ENCODE measurements around the gene ARHGEF26. TPM values are rescaled to one million over a fixed set of nuclear protein-coding genes. Genes with fewer than 3 reads are reported as not detected.

ARHGEF26 gene
- total RNA-seq, 1 donor from 2014 or later = 18.4 TPM

- DNase-seq (ENCODE audit: low spot score) = no peak
These were observed 31.6 kb downstream of the ARHGEF26 start for GRCh38 chr3:154152741-154153140.

- DNase-seq (ENCODE audit: low spot score) = no peak
These were observed 35.3 kb downstream of the ARHGEF26 start for GRCh38 chr3:154156530-154156929.

DNA sequence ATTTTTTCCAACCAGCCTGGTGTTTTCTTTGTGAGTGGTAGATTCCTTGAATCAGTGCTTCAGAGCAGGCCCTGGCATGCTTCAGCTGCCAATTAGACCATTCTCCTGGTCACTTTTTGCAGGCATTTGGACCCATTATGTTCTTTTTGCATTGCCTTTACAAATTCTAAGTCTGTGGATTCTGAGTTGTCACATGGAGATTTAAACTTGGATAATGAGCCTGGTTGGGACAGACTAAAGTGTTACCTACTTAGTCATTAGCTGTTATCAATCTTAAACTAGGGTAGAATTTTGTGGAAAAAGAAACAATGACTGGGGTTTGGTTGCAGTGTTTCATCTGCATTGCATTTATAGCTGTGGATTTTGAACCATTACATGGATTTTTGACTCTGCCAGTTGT, 40.6 kb downstream of the ARHGEF26 start:
- DNase-seq (ENCODE audit: low spot score) = no peak

GRCh38 chr3:154164387-154164786, 43.2 kb downstream of the ARHGEF26 start:
- DNase-seq (ENCODE audit: low spot score) = no peak

- DNase-seq (ENCODE audit: low spot score) = no peak
These were observed 48.0 kb downstream of the ARHGEF26 start for GRCh38 chr3:154168998-154169795.

GRCh38 chr3:154169796-154170110, 48.6 kb downstream of the ARHGEF26 start:
- DNase-seq (ENCODE audit: low spot score) = no peak

GRCh38 chr3:154170300-154170699, 49.1 kb downstream of the ARHGEF26 start:
- DNase-seq (ENCODE audit: low spot score) = no peak

GRCh38 chr3:154175041-154175440, 53.9 kb downstream of the ARHGEF26 start:
- no peak for DNase-seq (ENCODE audit: low spot score)

- DNase-seq (ENCODE audit: low spot score) = no peak
These were observed 54.8 kb downstream of the ARHGEF26 start for GRCh38 chr3:154176036-154176435.

DNA sequence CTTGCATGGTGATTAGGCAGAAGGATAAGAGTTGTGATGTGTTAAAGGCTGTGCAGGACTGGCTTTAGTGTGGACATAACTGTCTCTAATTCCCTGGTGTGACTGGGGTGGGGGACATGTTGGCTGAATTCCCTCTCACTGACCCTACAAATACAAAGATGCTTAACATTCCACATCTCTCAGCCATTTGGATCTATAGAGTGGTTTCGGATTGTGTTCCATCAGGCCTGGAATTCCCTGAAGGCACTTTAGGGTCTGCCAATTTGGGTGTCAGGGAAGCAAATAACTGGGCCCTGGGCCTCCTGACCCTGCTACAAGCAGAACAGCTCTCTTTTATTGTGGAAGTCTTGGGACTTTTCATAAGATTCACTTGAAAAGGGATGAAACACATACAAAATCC, 56.2 kb downstream of the ARHGEF26 start:
- DNase-seq (ENCODE audit: low spot score) = no peak

- no peak for DNase-seq (ENCODE audit: low spot score)
These were observed 57.0 kb downstream of the ARHGEF26 start for GRCh38 chr3:154178172-154178571.

DNA sequence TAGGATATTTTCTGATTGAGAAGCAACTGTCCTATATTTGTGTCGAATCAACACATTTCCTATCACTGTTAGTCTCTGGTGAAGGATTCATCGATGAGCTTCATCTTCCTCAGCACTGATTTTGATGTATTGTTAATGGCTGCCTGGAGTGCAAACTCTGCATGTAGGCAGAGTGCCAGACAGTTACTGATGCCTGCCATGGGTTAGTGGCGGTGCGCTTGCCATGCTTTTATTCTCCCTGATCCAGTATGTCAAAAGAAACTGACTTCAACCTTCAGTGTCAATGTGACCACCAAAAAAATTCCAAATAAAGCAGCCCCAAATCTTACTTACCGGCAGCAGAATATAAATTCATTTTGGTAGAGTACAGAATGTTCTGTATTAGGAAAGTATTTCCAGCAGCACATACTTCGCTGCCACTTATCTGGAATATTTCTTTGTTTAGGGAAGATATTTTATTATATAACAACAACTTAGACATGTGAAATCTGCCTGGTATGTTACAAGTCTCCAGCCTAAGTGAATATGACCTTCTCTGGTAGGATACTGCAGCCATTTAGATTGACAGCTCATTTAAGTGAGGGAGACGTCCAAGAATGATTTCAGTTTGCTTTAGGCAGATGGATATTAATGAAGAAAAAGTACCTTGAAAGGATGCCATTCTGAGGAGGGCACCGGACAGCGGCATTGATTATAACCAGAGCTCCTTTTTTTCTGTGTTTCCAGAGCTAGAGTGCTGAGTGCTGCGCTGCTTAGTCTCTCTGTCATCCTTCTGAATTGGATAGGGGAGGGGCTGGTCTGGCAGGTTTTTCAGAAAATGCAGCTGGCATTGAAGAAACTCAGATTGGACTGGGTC, 59.9 kb downstream of the ARHGEF26 start:
- no peak for DNase-seq (ENCODE audit: low spot score)

GRCh38 chr3:154182322-154182922, 61.2 kb downstream of the ARHGEF26 start:
- no peak for DNase-seq (ENCODE audit: low spot score)

DNA sequence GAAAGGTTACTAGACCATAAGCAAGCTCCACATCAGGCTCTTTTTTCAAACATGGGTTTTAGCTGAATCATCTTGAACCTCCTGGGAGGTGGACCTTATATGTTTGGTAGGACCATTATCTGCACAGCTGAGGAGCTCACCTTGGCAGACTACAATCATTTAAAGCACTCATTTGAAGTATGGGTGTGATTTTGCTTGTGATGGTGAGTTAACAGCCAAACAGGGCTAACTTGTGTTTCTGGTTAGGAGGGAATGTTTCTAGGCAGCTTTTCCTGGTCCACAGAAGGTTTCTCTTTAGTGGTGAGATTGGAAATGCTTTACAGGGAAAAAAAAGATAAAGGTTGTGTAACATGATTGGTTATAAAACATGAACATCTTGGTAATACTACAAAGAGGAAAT, 61.8 kb downstream of the ARHGEF26 start:
- DNase-seq (ENCODE audit: low spot score) = no peak

DNA sequence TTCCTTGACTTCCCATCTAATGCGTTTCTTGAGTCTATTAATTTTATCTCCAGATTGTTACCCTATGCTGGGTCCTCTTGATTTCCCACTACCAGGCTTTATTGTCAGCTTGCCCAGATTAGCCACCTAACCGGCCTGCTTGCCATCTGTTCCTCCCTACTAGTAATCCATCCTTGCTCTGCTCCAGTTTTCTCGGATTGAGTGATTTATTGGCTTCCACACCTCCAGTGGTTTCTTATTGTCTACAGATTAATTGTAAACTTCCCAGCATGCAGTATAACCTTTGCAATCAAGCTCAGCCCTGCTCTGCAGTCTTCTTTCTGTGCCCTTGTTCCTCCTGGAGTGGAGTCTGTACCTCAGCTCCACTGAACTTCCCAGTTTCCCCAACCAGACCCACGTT, 63.4 kb downstream of the ARHGEF26 start:
- DNase-seq (ENCODE audit: low spot score) = no peak

GRCh38 chr3:154188437-154188836, 67.2 kb downstream of the ARHGEF26 start:
- DNase-seq (ENCODE audit: low spot score) = no peak

DNA sequence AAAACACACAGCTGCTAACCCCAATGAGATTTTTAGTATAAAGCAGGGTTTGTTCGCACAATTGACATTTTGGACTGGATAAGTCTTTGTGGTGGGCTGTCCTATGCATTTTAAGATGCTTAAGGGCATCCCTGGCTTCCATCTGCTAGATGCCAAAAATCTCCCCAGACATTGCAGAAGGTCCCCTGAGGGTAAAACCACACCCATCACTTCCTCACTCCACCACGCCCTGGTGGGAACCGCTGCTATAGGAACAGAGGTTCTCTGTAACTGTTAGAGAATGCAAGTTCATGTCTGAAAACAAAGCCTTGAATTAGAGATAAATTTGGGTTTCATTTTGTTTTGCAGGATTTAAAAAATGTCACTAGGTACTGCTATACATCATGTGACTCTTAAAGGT, 67.7 kb downstream of the ARHGEF26 start:
- no peak for DNase-seq (ENCODE audit: low spot score)

GRCh38 chr3:154191520-154191919, 70.3 kb downstream of the ARHGEF26 start:
- no peak for DNase-seq (ENCODE audit: low spot score)

DNA sequence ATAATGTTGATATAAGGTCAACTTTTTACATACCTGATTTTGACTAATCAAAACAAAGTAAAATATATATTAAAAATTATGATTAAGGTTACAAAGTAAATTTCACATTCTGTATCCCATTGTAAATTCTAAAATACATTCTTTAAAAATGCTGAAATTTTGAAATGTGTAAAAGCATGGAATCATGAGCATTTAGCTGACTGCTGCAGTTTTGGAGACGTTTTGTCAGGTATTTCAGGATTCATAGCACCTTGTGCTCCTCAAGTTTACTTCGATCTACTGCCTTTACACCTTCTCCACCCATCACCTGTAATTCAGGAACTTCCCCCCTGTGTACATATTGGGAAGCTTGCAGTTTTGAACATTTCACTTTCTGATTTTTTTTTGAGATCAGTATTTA, 71.0 kb downstream of the ARHGEF26 start:
- DNase-seq (ENCODE audit: low spot score) = no peak

DNA sequence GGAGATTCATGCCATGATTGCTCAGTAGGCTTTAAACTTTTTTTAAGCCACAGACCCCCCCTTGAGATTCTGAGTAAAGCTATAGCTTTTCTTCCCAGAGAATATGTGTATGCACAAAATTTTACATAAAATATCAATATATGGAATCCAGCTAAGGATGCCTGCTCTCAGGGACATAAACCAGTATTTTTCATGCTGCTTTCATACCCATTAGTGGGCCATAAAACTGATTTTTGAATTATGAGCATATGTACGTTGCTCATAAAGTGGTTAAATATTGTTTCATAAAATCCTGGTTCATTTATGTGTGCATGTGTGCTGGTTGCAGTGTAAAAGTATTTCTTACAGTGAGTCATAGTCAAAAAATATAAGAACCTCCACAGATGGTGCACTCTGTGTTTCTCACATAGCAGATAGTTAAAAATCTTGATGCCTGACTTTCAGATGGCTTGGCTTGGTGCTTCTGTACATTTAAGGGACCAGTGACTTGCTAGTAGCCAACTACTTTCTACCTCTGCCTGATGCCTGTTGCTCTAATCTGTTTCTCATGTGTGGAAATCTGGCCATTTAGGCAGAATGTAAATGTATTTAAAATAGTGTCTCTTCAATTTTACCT, 71.9 kb downstream of the ARHGEF26 start:
- DNase-seq (ENCODE audit: low spot score) = no peak

- DNase-seq (ENCODE audit: low spot score) = no peak
These were observed 73.7 kb downstream of the ARHGEF26 start for GRCh38 chr3:154194877-154195276.
